EH (cell line): ENCODE data around the gene ANGPTL8.
A peak's percentile ranks its signal among the peaks of the same experiment; 100 is the strongest.

ENCODE experiments used
- DNase-seq: peaks from one replicate; pipeline ENCODE4 v3.0.0-alpha.2; 2015; ENCODE audit warnings: low read depth

Gene ANGPTL8

DNA sequence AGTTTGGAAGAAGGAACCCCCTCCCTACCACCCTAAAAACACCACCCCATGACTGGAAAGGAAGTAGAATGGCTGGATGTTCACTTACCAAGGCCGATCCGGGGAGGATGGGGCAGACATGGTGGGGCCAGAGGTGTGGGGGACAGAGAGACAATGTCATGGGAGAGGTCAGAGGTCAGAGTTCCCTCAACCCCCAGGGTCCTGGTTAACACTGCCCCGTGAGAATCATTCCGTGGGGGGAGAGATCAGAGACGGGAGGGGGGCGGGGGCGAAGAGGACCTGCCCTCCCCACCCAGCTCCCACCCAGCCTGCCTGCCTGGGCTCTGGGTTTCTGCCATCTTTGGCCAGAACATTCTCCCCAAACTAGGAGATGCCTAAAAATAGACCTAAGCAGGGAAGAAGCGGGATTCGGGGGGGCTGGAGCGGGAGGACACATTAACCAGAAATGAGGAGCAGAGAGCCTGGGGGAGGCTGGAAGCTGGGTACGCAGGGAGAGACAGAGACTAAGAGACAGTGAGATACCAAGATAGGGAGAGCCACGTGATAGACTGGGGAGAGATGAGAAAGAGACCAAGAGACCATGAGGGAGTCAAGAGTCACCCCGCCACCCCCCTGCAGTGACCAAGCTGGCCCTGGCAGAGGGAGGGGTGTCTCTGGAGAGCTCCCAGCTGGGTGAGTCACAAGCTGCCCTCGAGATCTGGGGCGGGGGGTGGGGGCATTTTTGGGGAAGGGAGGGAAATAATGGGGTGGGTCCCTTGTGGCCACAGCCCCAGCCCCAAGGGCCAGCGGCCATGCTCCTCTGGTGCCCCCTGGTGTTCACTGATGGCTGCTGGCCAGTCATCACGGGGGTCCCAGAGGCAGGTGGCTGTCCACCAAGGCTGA lies 36.0 kb upstream of the ANGPTL8 start:
- peak; percentile 98 for DNase-seq

DNA sequence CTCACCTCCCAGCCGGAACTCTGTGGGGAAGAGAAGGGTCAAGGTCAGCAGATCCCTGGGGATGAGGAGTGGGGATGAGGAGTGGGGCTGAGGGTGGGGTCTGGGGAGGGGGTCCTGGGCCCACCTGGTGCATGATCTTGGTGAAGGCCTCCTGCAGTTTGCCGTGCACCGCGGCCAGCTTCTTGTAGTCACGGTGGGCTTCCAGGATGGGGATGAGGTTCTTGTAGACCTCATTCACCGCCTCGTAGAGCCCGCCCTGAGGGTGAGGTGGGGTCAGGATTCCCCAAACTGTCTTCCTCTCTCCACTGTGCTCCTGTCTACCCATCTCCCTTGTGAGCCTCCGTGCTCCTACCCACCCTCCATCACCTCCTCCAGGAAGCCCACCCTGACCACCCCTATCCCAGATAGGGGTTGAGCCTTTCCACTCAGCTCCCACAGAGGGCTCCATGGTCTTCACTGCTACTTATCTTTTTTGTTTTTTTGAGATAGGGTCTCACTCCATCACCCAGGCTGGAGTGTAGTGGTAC lies 35.3 kb upstream of the ANGPTL8 start:
- no peak for DNase-seq

DNA sequence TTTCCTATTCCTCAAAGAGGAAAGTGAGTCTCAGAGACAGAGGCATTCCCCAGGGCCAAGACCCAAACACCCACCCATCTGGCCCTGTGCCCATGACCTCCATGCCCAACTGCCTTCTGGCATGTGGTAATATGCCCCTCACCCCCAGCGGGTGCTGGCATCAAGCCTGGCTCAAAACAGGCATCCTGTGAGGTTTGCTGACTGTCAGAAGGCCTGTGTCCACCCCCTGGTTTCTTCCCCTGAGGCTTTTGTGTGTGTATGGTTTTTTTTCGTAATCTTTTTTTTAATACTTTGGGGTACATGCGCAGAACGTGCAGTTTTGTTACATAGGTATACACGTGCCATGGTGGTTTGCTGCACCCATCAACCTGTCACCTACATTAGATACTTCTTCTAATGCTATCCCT lies 34.5 kb upstream of the ANGPTL8 start:
- peak; percentile 21 for DNase-seq

DNA sequence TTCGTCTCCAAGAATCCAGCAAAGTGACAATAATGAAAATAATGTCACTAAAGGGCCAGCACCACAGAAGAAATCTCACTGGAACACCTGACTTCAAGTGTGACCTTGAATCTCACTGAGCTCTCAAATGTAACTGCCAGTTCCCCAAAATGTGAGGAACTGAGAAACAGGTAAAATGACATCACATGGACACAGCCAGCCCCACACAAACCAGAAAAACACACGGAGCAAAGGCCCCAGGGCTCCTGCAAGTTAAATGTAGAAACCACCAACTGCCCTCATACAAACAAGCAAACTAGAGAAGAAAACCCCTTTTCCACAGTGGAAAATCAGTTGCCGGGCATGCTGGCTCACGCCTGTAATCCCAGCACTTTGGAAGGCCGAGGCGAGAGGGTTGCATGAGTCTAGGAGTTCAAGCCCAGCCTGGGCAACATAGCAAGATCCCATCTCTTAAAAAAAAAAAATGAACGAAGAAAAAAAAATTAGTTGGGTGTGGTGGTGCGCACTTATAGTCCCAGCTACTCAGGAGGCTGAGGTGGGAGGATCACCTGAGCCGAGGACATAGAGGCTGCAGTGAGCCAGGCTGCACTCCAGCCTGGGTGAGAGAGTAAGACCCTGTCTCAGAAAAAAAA lies 33.4 kb upstream of the ANGPTL8 start:
- no peak for DNase-seq

DNA sequence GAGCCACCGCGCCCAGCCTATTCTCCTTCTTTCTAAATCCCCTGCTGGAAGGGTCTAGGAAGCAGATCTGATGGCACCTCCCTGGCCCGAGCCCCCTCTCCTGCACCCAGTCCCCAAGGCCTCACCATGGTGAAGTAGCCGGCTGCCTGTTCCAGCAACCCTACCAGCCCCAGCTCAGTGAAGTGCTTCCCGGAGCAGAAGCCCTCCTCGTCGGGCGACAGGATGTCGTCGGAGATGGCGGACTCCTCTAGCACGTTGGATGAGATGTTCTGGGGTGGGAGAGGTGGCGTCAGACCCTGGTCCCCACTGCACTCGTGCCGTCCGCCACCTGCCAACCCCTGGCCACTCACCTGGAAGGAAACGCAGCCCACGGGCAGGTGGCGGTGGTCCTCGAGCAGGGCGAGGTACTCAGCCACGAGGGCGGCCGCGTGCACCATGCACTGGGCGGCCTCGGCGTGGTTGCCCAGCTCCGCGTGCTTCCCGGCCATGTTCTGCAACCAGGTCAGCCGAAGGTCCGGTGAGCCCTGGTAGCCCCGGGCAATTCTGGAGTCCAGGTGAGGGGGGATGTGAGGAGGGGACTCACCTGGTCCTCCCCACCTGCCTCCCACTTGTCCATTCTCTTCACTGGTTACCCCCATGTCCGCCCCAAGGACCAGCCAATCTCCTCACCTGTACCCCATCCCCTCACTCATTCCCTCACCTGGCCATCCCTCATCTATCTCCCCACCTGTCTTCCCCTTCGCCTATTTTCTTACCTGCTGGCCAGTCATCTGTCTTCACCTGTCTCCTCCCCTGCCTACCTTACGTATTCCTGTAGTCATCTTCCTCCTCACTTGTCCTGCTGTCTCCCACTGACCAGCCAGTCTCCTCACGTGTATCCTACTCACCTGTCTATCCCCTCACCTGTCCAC lies 30.6 kb upstream of the ANGPTL8 start:
- peak; percentile 44 for DNase-seq

DNA sequence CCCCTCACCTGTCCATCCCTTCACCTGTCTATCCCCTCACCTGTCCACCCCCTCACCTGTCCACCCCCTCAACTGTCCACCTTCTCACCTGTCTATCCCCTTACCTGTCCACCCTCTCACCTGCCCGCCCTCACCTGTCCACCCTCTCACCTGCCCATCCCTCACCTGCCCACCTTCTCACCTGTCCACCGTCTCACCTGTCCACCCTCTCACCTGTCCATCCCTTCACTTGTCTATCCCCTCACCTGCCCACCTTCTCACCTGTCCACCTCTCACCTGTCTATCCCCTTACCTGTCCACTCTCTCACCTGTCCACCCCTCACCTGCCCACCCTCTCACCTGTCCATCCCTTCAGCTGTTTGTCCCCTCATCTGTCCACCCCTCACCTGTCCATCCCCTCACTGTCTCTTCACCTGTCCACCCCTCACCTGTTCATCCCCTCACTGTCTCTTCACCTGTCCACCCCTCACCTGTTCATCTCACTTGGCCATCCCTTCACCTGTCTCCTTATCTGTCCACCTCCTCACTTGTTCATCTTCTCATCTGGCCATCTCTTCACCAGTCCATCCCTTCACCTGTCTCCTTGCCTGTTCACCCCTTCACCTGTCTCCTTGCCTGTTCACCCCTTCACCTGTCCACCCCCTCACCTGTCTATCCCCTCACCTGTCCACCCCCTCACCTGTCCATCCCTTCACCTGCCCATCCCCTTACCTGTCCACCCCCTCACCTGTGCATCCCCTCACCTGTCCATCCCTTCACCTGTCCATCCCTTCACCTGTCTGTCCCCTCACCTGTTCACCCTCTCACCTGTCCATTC lies 29.4 kb upstream of the ANGPTL8 start:
- peak; percentile 11 for DNase-seq

DNA sequence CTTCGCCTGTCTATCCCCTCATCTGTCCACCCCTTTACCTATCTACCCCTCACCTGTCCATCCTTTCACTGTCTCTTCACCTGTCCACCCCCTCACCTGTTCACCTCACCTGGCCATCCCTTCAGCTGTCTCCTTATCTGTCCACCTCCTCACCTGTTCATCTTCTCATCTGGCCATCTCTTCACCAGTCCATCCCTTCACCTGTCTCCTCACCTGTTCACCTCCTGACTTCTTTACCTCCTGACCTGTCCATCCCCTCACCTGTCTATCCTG lies 28.8 kb upstream of the ANGPTL8 start:
- DNase-seq = no peak

DNA sequence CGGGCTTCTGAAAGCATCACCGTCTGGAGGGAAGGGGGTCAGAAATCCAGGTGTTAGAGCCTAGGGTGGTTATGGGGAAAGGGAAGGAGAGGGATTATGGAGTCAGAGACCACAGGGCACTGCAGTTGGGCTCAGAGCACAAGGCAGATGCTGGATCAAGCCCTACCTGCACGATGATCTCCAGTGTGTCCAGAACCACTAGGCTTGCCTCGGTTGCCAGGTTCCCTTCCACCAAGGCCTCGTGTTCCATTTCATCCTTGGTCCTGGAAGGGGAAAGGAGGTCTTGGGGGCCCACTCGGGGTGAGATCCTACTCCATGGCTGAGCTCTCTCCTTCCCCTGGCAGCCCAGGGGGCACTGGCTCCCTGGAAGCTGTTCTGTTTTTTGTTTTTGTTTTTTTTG lies 25.0 kb upstream of the ANGPTL8 start:
- no peak for DNase-seq

DNA sequence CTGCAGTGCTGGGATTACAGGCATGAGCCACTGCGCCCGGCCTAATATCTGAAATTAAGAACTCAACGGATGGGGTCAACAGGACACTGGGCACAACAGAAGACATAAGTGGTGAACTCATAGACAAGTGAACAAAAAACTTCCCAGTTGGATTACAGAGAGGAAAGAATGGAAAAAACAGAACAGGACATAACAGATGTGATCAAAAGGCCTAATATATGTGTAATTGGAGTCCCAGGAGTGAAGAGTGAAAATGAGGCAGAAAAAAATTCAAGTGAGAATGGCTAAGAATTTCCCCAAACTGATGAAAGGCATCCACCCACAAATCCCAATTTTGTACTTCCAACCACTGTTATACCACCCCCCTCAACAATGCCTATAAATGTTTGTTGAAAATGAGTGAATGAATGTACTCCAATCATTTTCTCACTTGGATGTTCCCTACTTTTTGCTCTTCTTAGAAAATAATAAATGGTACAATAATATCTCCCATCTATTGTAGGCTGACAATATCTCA lies 18.3 kb upstream of the ANGPTL8 start:
- no peak for DNase-seq

DNA sequence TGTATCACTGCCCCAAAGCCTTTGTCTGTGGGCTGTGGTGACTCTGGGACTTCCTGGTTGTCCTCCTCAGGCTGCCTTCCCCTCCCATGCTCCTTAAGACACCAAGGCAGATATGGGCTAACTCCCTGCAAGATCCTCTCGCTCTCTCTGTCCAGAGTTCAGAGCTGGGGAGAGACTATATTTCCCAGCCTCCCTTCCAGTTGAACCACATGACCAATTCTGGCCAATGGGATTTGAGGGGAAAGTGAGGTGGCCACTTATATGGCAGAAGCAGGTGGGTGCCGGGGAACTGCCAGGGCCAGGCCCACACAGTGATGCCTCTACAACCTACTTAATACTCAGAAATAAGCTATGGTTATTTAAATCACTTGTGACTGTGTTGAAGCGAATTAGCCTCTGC lies 16.2 kb upstream of the ANGPTL8 start:
- no peak for DNase-seq

DNA sequence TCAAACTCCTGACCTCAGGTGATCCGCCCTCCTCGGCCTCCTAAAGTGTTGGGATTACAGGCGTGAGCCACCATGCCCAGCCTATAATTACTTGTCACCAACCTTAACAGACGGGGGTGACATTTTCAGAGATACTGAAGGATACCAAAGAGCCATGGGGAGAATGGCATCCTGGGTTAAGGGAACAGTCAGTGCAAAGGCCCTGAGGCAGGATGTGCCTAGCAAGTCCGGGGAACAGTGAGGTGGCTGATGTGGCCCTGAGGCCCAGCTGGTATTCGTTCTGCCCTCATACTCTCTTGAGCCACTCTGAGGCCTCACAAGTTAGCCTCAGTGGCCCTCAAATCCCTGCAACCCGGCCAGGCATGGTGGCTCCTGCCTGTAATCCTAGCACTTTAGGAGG lies 15.0 kb upstream of the ANGPTL8 start:
- no peak for DNase-seq

DNA sequence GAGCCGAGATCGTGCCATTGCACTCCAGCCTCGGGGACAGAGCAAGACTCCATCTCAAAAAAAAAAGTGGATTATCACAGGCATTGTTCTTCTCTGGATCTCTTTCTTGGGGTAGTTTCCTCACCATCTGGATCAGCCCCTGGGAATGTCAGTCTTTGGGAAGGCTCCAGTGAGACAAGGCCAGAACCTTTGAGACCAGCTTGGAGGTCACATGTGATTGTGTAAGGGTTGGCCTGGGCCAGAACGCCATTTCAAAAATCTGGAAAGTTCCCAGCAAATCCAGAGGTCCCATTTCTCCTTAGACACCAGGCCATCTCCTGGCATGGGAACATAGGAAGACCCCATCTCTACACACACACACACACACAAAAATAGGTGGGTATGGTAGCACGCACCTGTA lies 14.2 kb upstream of the ANGPTL8 start:
- DNase-seq = no peak

DNA sequence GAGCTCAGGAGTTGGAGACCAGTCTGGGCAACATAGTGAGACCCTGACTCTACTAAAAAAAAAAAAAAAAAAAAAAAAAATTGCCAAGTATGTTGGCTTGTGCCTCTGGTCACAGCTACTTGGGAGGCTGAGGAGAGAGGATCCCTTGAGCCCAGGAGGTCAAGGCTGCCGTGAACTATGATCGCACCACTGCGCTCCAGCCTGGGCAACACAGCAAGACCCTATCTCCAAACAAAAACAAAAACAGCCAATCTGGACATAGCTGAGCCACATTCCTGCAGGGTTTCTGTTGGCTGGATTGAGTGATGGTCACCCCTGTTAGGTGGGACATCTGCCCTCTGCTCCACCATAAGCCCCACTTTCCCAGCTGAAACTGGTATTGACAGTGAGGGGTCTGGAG lies 13.6 kb upstream of the ANGPTL8 start:
- no peak for DNase-seq

DNA sequence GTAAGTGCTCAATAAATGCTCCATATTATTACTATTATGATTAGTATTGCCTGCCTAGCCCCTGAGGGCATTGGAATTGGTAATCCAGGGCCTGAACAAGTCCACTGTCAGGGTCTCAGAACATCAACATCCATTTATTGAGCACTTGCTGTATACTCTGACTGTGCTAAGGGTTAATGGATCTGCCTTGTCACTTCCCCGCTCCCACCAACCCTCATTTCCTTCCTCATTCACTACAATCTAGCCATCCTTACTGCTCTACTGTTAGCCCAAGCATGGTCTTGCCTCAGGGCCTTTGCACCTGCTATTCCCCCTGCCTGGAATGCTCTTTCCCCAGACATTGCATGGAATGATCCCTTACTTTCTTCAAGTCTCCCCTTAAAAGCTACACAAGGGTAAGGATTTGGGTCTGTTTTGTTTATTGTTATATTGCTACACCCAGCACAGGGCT lies 12.7 kb upstream of the ANGPTL8 start:
- DNase-seq = no peak

DNA sequence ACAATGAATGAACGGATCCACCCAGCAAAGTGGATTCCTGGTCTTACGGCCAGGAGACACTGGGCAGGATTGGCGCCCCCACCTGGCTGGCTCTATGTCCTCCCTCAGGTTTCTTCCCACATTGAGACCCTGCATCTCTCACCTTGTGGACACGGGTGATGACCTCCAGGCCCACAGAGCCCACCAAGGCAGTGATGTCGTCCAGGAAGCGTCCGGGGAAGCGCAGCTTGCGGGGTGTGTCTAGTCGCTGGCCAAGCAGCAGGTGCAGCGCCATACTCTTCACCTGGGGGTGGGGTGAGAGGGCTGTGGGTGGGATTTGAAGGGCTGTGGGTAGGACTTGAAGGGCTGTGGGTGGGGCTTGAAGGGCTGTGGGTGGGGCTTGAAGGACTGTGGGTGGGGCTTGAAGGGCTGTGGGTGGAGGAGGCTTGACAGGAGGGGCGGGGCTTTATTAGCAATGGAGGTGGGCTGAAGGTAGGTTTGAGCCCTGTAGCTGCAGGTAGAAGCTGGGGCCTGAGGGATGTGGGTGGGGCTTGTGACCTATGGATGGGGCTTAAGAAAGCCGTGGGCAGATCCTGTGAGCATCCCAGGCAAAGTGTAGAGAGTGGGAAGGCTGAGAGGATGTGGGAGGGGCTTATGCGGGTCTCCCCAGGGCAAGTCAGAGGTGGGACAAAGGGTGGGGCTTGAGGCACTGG lies 12.1 kb upstream of the ANGPTL8 start:
- DNase-seq = no peak

DNA sequence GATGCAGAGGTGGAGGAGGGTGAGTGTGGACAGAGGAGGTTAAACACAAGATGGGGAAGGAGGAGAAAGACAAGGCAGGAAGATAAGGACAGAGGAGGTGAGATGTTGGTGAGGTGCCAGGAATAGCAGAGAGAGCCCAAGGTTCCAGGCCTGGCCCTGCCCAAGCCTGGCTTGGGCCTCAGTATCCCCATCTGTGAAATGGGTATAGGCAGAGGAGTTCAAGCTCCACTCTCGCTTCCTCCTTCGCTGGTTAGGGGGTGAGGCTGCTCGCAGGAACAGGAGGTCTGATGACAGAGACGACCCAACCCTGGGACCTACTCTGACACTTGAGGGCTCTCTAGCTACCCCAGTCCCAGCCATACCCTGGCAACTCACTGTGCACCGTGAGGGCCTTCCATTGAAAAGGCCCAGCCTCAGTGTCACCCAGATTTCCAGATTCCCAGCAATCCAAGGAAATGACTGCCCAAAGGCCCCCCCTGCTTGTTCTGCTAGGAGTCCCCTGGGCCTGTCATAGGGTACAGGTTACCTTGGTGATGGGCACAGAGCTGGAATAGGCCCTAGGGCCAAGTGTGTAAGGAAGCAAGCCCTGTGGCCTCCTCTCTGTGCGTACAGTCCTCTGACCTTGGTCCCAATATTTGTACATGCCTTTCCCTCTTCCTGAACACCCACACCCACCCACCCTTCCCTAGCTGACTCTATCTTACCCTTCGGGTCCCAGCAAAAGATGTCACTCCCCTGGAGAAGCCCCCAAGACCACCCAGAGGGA lies 8.6 kb upstream of the ANGPTL8 start:
- DNase-seq = no peak

DNA sequence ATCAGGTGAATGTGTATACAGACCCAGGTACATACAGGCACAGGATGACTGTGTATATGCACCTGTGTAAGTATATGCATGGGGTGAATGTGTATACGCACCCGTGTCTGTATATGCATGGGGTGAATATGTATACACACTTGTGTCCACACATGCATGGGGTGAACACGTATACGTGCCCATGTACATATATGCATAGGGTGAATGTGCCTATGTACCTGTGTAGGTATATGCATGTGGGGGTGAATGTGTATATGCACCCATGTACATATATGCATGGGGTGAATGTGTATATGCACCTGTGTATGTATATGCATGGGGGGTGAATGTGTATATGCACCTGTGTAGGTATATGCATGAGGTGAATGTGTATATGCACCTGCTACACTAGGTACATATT lies 6.9 kb upstream of the ANGPTL8 start:
- DNase-seq = no peak

DNA sequence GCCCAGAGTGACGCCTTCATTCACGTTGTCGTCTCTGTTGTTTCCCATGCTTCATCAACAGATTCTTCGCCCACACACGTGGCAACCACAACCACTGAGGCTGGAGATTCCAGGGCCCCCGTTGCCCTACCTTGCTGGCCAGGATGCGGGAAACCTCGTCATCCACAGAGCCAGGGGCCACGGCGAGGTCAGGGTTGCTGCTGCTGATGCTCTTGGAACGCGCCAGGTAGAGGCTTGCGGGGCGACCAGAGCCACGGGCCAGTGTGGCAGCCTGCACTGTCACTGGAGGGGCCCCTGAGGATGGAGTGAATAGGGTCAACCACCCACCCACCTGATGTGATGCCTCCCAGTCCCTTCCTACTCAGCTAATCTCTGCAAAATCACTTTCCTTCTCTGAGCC lies 6.3 kb upstream of the ANGPTL8 start:
- DNase-seq = no peak

DNA sequence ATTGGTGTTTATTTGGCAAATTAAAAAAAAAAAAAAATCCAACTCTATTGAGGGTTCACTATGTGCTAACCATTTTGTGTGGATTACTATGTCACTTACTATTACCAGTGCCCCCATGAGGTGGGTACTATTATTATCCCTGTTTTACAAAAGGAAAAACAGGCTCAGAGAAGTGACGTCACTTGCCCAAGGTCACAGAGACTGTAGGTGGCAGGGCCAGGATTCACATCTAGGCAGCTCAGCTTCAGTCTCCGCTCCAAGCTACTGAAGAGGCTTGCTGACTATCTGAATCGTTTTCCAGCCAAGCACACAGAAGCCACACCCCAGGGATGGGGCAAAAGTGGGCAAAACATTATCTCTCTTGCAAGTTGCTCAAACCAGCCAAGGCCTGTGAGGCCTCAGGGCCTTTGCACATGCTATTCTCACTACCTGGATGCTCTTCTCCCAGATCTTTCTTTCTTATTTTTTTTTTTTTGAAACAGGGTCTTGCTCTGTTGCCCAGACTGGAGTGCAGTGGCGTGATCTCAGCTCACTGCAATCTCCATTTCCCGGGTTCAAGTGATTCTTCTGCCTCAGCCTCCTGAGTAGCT lies 4.8 kb upstream of the ANGPTL8 start:
- no peak for DNase-seq
